Liver (tissue), 9 donors: ENCODE results near the gene TBL1XR1. TPM values are rescaled to one million over a fixed set of nuclear protein-coding genes. Genes with fewer than 3 reads are reported as not detected.

Source experiments
- DNase-seq: peaks from one replicate; pipeline ENCODE4 v3.0.0-alpha.2; 2017; ENCODE audit warnings: low spot score
- H3K27ac ChIP-seq, 2 donors: one replicate each; pipeline ENCODE4 v1.7.0; 2013; ENCODE audit warnings: inconsistent platforms in 2 of 2, low read length in 2 of 2, control low read depth in 1 of 2, low read depth in 1 of 2, mild to moderate bottlenecking in 1 of 2
- H3K27me3 ChIP-seq, 4 donors: one replicate each; pipeline versions ENCODE4 v1.6.1 to v1.7.0; 2013; ENCODE audit warnings: low read length in 3 of 4, inconsistent platforms in 1 of 4, mild to moderate bottlenecking in 1 of 4, moderate library complexity in 1 of 4; ENCODE audit not compliant: control insufficient read depth in 4 of 4, insufficient read depth in 4 of 4
- H3K36me3 ChIP-seq, 4 donors: one replicate each; pipeline versions ENCODE4 v1.6.1 to v1.7.0; 2013; ENCODE audit warnings: low read length in 3 of 4, mild to moderate bottlenecking in 3 of 4, low read depth in 1 of 4, moderate library complexity in 1 of 4; ENCODE audit not compliant: control insufficient read depth in 4 of 4, insufficient read depth in 3 of 4
- H3K4me1 ChIP-seq, 4 donors: one replicate each; pipeline versions ENCODE4 v1.6.1 to v1.7.0; 2013; ENCODE audit warnings: low read length in 3 of 4, mild to moderate bottlenecking in 3 of 4, moderate library complexity in 1 of 4; ENCODE audit not compliant: control insufficient read depth in 4 of 4, insufficient read depth in 4 of 4
- H3K4me3 ChIP-seq, 3 donors: one replicate each; pipeline versions ENCODE4 v1.6.1 to v1.7.0; 2013; ENCODE audit warnings: low read length in 3 of 3, control low read depth in 1 of 3, low read depth in 1 of 3, mild to moderate bottlenecking in 1 of 3
- H3K9ac ChIP-seq, 2 donors: one replicate each; pipeline ENCODE4 v1.7.0; 2013; ENCODE audit warnings: low read length in 2 of 2, mild to moderate bottlenecking in 2 of 2, moderate library complexity in 2 of 2, control low read depth in 1 of 2, low read depth in 1 of 2
- H3K9me3 ChIP-seq, 4 donors: one replicate each; pipeline versions ENCODE4 v1.6.1 to v1.7.0; 2013; ENCODE audit warnings: low read length in 3 of 4; ENCODE audit not compliant: control insufficient read depth in 4 of 4
- CTCF ChIP-seq: fragments of 150-350 bp; IDR thresholded peaks from 2 replicates; pipeline ENCODE4 v1.5.1; 2017; ENCODE audit warnings: improper control_type of control experiment, low read depth, low read length; ENCODE audit not compliant: missing input control
- EGR1 ChIP-seq, 2 donors: IDR thresholded peaks; 2 replicates each; pipeline ENCODE4 v1.6.1; 2016 to 2018; ENCODE audit warnings: antibody characterized with exemption in 2 of 2, low read depth in 2 of 2
- FOXA1 ChIP-seq: IDR thresholded peaks from 2 replicates; pipeline ENCODE4 v1.6.1; 2016; ENCODE audit warnings: antibody characterized with exemption
- GABPA ChIP-seq, 2 donors: IDR thresholded peaks in 1 of 2; conservative IDR thresholded peaks in 1 of 2; 2 replicates each; pipeline ENCODE4 v1.6.1; 2016; ENCODE audit warnings: antibody characterized with exemption in 2 of 2, mild to moderate bottlenecking in 1 of 2, moderate library complexity in 1 of 2
- HNF4A ChIP-seq, 2 donors: conservative IDR thresholded peaks; 2 replicates each; pipeline ENCODE4 v1.6.1; 2016; ENCODE audit warnings: antibody characterized with exemption in 2 of 2, mild to moderate bottlenecking in 2 of 2
- HNF4G ChIP-seq: IDR thresholded peaks from 2 replicates; pipeline ENCODE4 v1.6.1; 2016; ENCODE audit warnings: antibody characterized with exemption
- NR2F2 ChIP-seq: IDR thresholded peaks from 2 replicates; pipeline ENCODE4 v1.6.1; 2016; ENCODE audit warnings: antibody characterized with exemption
- RAD21 ChIP-seq, 2 donors: IDR thresholded peaks; 2 replicates each; pipeline ENCODE4 v1.6.1; 2016; ENCODE audit warnings: antibody characterized with exemption in 2 of 2, mild to moderate bottlenecking in 2 of 2
- RXRA ChIP-seq, 2 donors: IDR thresholded peaks; 2 replicates each; pipeline ENCODE4 v1.6.1; 2017 to 2018; ENCODE audit warnings: antibody characterized with exemption in 2 of 2, mild to moderate bottlenecking in 1 of 2
- SP1 ChIP-seq: IDR thresholded peaks from 2 replicates; pipeline ENCODE4 v1.6.1; 2018; ENCODE audit warnings: antibody characterized with exemption, mild to moderate bottlenecking
- TAF1 ChIP-seq: conservative IDR thresholded peaks from 2 replicates; pipeline ENCODE4 v1.6.1; 2016; ENCODE audit warnings: antibody characterized with exemption, mild to moderate bottlenecking
- YY1 ChIP-seq: IDR thresholded peaks from 2 replicates; pipeline ENCODE4 v1.6.1; 2016; ENCODE audit warnings: antibody characterized with exemption, mild to moderate bottlenecking
- ZBTB33 ChIP-seq: IDR thresholded peaks from 2 replicates; pipeline ENCODE4 v1.6.1; 2016; ENCODE audit warnings: antibody characterized with exemption
- WGBS: extraction: QIAGEN DNeasy Blood & Tissue Kit; methylation state at CpG from one replicate; pipeline ENCODE4 v1.1.7; 2013; 5-methylcytosine and 5-hydroxymethylcytosine counted together
- polyA plus RNA-seq, 2 donors: library from polyadenylated mRNA; stranded (reverse) in 1 of 2; unstranded in 1 of 2; fragments of 200-250 nt in 1 of 2; fragments of >200 nt in 1 of 2; fragmentation: Nextera tagmentation in 1 of 2; extraction: Ambion mirVana in 1 of 2; gene quantifications; one replicate each; pipeline versions ENCODE4 v1.2.1 to v1.2.3, GENCODE V29; 2013 to 2015
- total RNA-seq, 2 donors: library from RNA; depleted of rRNA; stranded (reverse); fragments of >200 nt; gene quantifications; one replicate each; pipeline ENCODE4 v1.2.3, GENCODE V29; 2014
- TF ChIP-seq, protein P1 (sequence below): IDR thresholded peaks from 2 replicates; pipeline ENCODE4 v1.6.1; 2016; ENCODE audit warnings: antibody characterized with exemption
- TF ChIP-seq, protein P2 (sequence below): IDR thresholded peaks from 2 replicates; pipeline ENCODE4 v1.6.1; 2016; ENCODE audit warnings: antibody characterized with exemption
- TF ChIP-seq, protein P3 (sequence below): IDR thresholded peaks from 2 replicates; pipeline ENCODE4 v1.6.1; 2016; ENCODE audit warnings: antibody characterized with exemption, mild to moderate bottlenecking
- donor health status: healthy.
- donor health status: healthy.
- donor health status: healthy.
- donor health status: healthy.
- donor health status: healthy.

Gene TBL1XR1
- total and polyA plus RNA-seq, 4 donors = 10.3 to 65.9 (median 33.2) TPM

GRCh38 chr3:177195242-177195991, 1.9 kb downstream of the TBL1XR1 start:
- 15% methylated on average over 8 of the region's 8 CpGs for WGBS
- no peaks in the 10 kb centered on the region for H3K9me3 ChIP-seq
- peak overlapping the region; percentile 92 to 95 for H3K27ac ChIP-seq
- TF ChIP-seq SP1 (no peak), RXRA (IDR thresholded peaks at IDR 0.05) (no peak), YY1 (no peak), FOXA1 (no peak), RAD21 (IDR thresholded peaks at IDR 0.05) (no peak), NR2F2 (no peak), ZBTB33 (no peak), HNF4G (no peak), CTCF (no peak), EGR1 (IDR thresholded peaks at IDR 0.05; ENCODE audit: low read depth in 2 of 2) (no peak), HNF4A (conservative IDR thresholded peaks at IDR 0.05) (no peak), GABPA (IDR thresholded peaks at IDR 0.05 in 1 of 2, conservative IDR thresholded peaks at IDR 0.05 in 1 of 2) (no peak), TAF1 (no peak)
- TF ChIP-seq, protein P1, sequence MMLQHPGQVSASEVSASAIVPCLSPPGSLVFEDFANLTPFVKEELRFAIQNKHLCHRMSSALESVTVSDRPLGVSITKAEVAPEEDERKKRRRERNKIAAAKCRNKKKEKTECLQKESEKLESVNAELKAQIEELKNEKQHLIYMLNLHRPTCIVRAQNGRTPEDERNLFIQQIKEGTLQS = no peak
- TF ChIP-seq, protein P2, sequence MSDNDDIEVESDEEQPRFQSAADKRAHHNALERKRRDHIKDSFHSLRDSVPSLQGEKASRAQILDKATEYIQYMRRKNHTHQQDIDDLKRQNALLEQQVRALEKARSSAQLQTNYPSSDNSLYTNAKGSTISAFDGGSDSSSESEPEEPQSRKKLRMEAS = no peak
- TF ChIP-seq, protein P3, sequence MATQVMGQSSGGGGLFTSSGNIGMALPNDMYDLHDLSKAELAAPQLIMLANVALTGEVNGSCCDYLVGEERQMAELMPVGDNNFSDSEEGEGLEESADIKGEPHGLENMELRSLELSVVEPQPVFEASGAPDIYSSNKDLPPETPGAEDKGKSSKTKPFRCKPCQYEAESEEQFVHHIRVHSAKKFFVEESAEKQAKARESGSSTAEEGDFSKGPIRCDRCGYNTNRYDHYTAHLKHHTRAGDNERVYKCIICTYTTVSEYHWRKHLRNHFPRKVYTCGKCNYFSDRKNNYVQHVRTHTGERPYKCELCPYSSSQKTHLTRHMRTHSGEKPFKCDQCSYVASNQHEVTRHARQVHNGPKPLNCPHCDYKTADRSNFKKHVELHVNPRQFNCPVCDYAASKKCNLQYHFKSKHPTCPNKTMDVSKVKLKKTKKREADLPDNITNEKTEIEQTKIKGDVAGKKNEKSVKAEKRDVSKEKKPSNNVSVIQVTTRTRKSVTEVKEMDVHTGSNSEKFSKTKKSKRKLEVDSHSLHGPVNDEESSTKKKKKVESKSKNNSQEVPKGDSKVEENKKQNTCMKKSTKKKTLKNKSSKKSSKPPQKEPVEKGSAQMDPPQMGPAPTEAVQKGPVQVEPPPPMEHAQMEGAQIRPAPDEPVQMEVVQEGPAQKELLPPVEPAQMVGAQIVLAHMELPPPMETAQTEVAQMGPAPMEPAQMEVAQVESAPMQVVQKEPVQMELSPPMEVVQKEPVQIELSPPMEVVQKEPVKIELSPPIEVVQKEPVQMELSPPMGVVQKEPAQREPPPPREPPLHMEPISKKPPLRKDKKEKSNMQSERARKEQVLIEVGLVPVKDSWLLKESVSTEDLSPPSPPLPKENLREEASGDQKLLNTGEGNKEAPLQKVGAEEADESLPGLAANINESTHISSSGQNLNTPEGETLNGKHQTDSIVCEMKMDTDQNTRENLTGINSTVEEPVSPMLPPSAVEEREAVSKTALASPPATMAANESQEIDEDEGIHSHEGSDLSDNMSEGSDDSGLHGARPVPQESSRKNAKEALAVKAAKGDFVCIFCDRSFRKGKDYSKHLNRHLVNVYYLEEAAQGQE = no peak
- no peaks in the 10 kb centered on the region for H3K36me3 ChIP-seq
- H3K4me3 ChIP-seq = peak overlapping the region; percentile 83 to 97 (median 86)
- H3K4me1 ChIP-seq = peaks cover 3 to 18% (median 10%) of the 10 kb centered on the region in 4 donors
- DNase-seq = no peak
- no peaks in the 10 kb centered on the region for H3K27me3 ChIP-seq
- peak overlapping the region; percentile 74 to 88 for H3K9ac ChIP-seq
